ENCODE measurements around the gene CIAPIN1.
"Not testable (repeated sequence)": the region's sequence is repeated elsewhere in the genome, so short reads cannot be mapped to it uniquely, and the experiment has no call there.

CIAPIN1 gene

DNA sequence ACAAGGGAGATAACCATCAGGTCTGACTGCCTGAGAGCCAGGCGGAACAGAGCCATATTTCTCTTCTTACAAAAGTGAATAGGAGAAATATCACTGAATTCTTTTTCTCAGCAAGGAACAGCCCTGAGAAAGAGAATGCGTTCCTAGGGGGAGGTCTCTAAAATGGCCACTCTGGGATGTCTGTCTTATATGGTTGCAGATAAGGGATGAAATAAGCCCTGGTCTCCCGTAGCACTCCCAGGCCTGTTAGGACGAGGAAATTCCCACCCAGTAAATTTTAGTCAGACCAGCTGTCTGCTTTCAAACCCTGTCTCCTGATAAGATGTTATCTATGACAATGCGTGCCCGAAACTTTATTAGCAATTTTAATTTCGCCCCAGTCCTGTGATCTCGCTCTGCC, 7.2 kb downstream of the CIAPIN1 start:
- not testable (repeated sequence) for DNase-seq

DNA sequence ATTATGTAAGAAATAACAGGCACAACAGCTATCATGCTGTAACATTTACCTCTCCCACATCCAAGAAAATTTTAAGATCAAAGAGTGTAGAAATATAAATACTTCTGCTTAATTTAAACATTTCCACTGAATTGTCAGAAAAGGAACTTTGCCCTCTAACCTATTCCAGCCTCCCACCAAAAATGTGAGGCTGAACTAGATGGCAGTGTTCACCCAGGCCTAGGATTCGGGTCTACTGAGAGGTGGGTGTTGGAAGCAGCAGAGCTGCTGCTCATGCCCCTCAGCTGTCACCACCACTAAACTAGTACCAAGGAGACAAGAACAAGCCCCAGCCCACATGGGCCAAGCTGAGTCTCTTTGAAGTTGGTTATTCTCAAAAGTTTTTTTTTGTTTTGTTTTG, 11.3 kb downstream of the CIAPIN1 start:
- DNase-seq, result no peak

DNA sequence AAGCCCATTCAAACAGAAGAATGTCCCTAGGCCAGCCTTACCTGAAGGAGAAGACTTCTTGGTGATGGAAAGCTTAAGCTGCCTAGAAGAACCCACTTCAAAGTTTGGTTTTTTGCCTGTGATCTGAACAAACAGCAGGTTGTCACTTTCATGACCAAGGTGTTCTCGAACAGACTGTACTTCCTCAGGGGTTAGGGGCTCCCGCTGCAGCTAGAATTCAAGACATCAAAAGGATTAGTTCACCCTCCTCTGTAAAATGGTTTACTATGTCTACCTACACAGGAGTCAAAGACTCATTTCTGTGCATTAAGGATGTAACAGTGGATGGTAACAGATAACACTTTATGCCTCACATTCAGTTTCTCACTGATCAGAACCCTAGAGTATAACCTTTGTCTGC, 13.2 kb downstream of the CIAPIN1 start:
- no peak for DNase-seq

DNA sequence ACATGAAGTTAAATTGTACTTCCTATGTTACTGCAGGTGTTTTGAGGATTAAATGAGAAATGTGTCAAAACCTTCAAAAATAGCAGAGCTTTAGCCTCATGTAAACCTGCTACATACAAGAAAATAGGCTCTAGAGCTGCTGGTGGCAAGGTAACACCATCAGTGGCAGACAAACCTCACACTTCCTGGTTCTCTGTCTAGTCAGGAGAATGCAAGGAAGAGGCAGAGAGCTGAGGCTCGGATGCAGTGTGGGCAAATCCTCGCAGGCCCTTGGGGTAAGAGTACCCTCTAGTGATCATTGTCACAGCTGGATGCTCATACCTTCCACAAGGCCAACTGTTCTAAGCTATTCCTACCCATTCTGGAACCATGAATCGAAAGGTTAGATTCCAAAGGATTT, 14.2 kb downstream of the CIAPIN1 start:
- DNase-seq, result no peak

DNA sequence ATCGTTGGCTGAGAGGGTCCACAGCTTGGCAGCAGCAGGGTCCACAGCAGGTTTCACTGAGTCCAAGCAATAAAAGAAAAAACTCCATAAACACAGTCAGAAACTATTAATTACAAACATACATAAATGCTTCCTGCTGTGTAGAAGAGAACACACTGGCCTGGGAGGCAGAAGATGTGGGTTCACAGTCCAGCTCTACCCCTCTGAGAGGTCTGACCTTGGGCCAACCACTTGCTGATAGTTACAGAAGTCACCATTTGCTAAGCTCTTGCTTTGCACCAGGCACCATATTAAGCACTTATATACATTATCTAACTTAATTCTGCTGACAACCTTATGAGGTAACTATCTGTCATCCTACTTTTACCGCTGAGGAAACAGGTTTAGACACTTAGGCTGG, 14.7 kb downstream of the CIAPIN1 start:
- no peak for DNase-seq

DNA sequence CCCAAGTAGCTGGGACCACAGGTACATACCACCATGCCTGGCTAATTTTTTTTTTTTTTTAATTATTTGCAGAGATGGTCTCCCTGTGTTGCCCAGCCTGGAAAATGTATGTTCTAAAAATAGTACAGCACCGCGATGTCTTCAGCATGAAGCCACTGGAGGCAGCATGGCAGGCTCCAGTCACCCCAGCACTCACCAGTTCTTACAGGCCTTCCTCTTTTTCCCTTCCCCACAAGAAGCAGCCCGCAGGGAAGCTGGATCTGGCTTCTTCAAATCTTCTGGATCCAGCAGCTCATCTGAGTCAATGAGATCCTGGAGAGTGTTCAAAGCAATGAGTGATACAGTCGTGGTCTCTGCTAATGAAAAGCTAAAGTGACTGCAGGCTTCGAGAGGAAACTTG, 16.2 kb downstream of the CIAPIN1 start:
- DNase-seq, result no peak

DNA sequence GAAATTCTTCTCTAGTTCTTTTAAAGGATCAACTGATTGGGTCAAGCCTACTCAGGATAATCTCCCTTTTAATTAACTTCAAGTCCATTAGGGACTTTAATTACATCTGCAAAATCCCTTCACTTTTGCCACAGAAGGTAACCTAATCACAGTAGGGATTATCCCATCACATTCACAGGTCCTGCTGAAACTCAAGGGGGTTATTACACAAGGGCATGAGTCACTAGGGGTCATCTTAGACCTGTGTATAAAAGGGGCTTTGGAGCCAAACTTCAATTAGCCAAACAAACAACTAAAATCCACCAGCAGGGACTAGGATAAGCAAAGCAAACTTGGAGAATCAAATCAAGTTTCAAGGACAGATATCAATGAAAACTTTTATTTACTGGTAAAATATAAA, 19.4 kb downstream of the CIAPIN1 start:
- no peak for DNase-seq

DNA sequence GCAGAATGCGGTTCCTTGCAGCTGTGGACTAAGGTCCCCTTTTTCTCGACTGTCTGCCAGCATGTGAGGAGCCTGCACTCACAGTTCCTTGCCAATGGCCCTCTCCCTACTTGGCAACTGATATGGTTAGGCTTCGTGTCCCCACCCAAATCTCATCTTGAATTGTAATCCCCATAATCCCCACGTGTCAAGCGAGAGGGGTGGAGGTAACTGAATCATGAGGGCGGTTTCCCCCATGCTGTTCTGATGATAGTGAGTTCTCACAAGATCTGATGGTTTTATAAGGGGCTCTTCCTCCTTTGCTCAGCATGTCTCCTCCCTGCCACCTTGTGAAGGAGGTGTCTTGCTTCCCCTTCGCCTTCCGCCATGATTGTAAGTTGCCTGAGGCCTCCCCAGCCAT, 19.9 kb downstream of the CIAPIN1 start:
- no peak for DNase-seq

DNA sequence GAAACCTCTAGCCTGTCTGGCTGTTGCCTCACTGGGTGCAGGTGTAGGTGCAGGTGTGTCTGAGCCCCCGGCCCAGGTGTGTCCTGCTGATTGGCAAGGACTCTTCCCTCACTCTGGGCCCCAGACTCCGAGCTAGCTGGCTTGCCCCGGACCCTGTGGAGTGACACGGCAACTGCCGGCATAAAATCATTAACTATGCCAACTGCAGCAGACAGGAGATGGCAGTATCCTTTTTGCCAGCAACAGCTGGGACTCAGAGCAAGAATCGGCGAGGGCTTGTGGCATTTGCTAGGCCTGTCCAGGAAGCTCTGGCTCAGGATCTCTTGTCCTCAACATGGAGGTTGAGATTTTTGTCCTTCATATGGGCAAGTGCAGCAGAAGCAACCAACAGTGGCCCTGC, 20.8 kb downstream of the CIAPIN1 start:
- no peak for DNase-seq

DNA sequence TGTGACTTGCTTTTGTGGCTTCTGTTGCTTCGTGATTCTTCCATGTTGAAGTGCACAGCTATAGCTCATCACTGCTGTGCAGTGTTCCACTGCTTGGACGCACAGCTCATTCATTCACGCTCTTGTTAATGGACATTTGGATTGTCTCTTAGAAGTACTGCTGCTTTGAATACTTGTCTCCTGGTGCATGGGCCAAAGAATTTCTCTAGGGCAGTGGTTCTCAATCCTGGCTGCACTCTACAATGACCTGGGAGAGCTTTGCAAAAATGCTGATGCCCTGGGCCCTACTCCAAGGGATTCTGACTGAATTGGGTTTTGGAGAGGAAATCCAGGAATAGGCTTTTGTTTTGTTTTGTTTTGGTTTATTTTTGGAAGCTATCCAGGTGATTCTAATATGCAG, 22.6 kb downstream of the CIAPIN1 start:
- peak; percentile 25 for DNase-seq

DNA sequence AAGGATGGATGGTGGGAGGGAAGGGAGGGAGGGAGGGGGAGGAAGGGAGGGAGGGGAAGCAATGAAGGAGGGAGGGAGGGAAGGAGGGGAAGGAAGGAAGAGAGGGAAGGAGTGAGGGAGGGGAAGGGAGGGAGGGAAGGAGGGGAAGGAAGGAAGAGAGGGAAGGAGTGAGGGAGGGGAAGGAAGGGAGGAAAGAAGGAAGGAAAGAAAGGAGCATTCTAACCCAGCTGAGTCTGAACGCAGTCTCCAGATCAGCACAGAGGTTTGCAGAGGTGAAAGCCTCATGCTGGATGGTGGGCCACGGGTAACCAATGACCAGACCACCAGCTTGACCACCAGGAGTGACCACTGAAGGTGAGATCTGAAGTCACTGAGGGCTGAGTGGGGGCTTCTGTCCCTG, 24.0 kb downstream of the CIAPIN1 start:
- DNase-seq, result no peak

DNA sequence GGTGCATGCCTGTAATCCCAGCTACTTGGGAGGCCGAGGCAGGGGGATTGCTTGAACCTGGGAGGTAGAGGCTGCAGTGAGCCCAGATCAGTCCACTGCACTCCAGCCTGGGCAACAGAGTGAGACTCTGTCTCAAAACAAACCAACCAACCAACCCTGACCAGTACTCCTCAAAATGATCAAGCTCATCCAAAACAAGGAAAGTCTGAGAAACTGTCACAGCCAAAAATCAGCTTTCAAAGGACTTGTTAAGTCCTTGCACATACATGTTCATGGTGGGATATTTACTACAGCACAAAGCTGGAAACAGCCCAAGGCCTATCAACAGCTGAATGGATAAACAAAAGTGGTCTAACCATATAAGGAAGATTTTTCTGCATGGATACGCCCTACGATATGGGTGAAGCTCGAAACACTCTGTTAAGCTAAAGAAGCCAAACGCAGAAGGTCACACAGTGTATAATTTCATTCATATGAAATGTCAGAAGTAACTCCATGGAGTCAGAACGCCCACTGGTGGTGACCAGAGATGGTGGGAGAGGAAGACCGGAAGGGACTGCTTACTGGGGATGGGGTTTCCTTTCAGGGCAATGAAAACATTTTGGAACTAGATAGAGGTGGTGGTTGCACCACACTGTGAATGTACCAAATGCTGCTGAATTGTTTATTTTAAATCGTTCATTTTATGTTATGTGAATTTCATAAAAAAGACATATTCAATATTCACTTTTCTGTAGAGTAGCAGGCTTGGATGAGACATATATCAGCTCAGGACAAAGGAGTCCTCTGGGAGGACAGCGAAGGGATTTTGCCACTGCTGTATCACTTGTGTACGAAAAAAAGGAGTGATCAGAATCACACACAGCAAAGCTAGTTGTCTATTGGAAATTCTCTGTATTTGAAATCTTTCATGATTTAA, 24.9 kb downstream of the CIAPIN1 start:
- peak; percentile 18 for DNase-seq

DNA sequence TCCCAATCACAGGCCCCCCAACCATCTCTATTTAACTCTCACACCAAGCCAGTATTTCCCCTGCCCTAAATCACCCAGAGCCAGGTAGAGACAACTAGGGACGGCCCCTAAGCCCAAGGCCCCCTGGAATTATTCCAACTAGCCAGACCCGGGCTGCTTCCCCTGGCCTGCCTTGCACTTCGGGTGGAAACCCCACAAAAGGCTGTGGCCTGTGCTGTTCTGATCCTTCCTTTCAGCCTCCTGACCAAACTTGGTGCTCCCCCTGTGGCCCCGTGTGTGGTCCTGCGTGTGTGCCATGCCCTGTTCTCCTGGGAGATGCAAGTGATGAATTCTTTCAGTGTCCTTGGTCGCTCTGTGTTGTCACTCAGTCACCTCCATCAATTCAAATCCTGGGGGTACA, 27.7 kb downstream of the CIAPIN1 start:
- DNase-seq, result no peak

DNA sequence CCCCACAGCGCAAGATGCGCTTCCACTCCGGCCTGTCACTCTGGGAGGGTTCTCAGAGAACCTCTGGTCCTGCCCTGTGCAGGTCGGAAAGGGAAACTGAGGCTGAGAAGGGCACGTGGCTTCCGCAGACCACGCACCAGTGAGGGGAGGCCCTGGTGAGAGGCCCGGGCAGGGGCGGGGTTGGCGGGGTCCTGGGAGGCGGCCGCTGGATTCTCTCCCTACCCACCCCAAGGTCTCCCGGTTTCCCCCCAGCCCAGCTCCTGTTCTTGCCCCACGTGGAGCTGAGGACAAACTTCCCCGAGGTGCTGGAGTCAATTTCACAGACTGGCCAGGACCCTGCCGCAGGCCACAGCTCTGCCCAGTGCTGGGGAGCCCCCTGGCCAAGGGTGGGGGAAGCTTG, 31.1 kb downstream of the CIAPIN1 start:
- DNase-seq, result no peak

DNA sequence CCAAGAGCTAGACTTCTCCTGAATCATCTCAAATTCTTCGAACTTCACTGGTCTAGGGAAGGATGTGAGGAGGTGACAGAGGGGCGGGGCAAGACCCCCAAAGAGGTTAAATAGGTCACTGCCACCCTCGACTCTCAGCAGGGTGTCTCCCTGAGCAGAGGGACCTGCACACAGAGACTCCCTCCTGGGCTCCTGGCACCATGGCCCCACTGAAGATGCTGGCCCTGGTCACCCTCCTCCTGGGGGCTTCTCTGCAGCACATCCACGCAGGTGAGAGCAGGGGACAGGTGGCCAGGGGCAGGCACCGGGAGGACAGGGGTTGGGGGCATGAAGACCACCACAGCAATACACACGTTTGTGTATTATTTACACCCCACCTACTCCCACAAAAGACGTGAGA, 33.5 kb downstream of the CIAPIN1 start:
- DNase-seq, result no peak

DNA sequence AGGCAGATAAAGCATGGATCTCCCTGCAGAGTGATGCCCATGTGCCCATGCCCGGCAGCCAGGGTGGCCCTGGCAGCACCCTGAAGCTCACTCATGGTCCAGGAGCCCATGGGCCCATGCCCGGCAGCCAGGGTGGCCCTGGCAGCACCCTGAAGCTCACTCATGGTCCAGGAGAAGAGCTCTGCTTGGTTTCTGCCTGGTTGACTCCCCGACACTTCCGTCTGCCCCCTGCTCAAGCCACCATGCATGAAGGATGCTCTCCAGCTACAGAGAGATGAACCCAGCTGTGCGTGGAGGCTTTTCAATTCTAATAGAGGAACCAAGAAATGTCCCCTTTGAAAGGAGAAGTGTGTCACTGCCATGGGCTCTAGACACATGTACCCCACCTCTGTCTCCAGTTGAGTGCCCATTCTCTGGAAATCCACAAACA, 33.9 kb downstream of the CIAPIN1 start:
- no peak for DNase-seq

DNA sequence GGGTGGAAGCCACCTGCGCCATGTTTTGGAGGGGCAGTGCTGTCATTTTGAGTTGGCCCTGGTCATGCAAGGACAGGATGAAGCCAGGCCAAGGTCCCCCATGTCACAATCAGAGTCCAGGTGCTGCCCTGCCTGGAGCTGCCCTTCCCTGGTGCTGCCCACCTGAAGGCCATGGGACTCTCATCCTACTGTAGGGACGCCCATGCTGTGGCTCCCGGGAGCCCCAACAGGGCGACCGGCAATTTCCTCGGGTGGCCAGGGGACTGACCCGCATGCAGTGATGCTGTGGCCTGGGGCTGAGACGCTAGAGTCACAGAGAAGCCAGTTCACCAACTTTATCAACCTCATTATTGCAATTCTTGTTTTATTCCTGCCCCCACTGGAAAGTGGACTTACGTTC, 34.6 kb downstream of the CIAPIN1 start:
- no peak for DNase-seq

DNA sequence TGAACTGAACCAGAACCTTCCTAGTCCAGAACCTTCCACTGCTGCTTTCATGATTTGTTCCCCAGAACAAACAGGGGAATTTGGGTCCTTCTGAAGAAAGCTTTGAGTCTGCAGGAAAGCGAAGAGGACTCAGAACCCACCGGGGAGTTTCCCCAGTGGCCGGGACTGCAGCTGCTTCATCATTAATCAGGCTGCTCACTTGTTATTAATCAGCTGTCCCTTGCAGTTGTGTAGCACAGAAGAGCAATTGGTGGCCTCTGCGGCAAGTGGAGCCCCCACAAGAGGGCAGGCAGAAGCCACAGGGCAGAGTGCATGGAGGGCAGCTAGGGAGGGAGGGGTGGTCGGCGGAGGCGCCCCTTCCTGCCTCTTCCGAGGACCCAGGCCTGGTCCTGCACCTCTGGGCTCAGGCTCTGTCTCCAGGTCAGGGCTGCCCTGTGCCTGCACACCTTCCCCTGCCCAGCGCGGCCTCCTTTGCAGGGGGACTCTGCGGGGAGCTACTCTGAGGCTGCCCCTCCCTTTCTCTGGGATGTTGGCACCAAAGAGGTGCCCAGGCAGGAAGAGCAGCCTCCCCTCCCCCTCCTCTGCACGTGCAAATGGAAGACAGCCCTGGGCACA, 35.7 kb downstream of the CIAPIN1 start:
- no peak for DNase-seq

DNA sequence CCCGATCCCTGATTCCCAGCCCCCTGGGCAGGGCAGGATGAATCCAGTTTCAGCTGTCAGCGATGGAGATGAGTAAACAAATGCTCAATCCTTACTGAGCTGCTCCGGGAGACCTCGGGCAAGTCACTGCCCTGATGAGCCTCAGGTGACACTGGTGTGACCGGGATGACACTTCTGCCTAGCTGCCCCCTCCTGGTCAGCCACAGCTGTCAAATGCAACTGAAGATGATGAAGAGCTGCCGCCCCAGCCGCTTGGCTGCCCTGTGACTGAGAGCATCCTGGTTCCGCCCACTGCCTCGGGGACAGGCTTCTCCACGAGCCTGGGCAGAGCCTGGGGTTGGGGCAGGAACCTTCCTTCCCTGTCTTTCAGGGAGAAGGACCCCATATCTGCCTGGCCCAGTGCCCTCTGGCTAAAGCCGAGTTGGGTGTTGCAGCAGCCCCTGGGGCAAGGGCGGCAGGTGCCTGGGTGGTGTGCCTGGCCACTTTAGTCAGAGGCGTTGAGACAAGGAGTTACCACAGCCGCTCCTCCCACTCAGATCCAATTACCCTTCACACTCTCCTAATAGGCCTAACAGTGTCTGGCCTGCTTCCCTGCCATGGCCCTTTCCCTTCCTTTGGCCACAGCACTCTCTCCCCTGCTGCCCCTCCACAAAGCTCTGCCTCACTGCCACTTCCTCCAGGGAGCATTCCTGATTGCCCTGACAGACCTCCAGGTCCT, 37.2 kb downstream of the CIAPIN1 start:
- DNase-seq, result no peak

DNA sequence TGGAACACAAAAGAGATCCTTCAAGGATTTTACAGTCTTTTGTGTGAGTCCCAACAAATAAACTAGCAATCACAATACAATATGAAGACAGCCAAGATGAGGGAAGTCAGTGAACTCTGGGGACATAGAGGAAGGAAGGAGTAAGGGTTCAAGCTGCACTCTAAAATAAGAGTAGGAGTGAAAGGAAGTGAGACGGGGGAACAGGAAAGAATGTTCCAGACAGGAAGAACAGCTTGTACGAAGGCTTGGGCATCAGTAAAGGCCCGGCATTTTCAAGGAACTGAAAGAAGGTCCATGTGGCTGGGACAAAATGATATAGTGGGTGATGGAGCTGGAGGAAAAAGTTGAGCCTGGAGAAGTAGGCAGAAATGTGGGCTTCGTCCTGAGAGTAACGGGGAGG, 38.1 kb downstream of the CIAPIN1 start:
- peak; percentile 16 for DNase-seq

DNA sequence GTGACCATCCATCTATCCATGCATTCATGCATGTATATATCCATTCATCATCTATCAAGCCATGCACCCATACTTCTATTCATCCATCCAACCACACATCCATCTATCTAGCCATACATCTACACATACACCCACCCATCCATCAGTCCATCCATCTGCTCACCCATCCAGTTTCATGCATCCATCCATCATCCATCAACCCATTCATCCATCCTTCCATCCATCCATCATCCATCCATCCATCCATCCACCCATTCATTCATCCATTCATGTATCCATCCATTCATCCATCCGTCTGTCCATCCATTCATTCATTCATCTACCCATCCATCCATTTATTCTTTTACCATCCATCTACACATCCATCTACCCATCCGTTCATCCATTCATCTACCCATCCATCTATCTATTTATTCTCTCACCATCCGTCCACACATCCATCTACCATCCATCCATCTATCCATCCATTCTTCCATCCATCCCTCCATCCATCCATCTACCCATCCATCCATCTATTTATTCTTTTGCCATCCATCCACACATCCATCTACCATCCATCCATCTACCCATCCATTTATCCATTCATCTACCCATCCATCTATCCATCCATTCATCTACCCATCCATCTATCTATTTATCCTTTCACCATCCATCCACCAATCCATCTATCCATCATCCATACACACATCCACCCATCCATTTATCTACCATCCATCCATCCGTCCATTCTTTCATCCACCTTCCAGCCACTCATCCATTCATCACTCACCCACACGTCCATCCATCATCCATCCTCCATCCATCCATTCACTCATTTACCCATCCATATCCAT, 39.4 kb downstream of the CIAPIN1 start:
- no peak for DNase-seq

DNA sequence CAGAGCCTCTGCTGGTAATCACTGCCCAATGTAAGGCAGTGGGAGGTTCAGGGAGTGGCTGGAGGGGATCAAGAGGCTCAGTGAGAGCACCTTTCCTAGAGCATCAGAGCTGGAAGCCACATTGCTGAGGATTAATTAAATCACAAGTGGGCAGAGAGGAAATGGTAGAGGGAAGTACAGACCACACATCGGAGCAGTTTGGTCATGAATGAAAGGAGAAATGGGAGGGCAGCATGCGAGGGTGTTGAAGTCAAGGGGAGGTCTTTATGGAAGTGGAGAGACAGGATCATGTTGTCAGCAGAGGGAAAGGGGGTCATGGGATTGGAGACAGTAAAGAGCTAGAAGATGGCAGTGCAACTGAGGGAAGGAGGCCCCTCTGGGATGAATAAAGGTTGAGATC, 40.3 kb downstream of the CIAPIN1 start:
- no peak for DNase-seq

DNA sequence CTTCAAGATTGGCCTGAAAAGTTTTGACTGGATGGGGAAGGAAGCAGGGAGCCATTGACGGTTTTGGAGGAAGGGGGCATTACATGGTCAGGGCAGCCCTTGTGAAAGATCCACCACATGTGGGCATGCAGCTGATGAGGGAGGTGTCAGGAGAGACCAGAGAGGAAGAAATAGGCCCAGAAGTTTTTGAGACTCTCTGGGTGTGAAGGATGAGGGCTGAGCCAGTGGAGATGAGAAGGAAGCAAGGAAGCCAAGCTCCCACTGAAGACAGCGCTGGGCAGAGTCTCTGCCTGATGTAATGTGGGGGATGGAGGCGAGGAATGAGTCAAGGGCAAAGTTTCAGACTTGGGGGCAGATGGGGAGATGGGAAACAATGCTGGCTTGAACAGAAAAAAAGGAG, 42.1 kb downstream of the CIAPIN1 start:
- no peak for DNase-seq
